Choroid plexus epithelial cell (primary cell): Measurements from ENCODE around the gene CRNKL1.

Source experiments
- DNase-seq: peaks from one replicate; pipeline ENCODE4 v3.0.0-alpha.2; 2010; ENCODE audit warnings: low read depth
- H3K4me3 ChIP-seq: 2 replicates; pipeline ENCODE4 v1.5.1; 2011; ENCODE audit warnings: low read depth, mild to moderate bottlenecking, control low read depth, low read length, moderate library complexity
- TF ChIP-seq, protein P1 (sequence below): conservative IDR thresholded peaks from 2 replicates; pipeline ENCODE4 v1.5.1; 2011; ENCODE audit warnings: low read depth, mild to moderate bottlenecking, control low read depth, inconsistent platforms, low read length, moderate library complexity

CRNKL1 gene

GRCh38 chr20:20089939-20090338 is 37.7 kb upstream of the CRNKL1 start:
- DNase-seq, result no peak
- TF ChIP-seq, protein P1, sequence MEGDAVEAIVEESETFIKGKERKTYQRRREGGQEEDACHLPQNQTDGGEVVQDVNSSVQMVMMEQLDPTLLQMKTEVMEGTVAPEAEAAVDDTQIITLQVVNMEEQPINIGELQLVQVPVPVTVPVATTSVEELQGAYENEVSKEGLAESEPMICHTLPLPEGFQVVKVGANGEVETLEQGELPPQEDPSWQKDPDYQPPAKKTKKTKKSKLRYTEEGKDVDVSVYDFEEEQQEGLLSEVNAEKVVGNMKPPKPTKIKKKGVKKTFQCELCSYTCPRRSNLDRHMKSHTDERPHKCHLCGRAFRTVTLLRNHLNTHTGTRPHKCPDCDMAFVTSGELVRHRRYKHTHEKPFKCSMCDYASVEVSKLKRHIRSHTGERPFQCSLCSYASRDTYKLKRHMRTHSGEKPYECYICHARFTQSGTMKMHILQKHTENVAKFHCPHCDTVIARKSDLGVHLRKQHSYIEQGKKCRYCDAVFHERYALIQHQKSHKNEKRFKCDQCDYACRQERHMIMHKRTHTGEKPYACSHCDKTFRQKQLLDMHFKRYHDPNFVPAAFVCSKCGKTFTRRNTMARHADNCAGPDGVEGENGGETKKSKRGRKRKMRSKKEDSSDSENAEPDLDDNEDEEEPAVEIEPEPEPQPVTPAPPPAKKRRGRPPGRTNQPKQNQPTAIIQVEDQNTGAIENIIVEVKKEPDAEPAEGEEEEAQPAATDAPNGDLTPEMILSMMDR, result no peak
- no peak overlapping the region for H3K4me3 ChIP-seq

GRCh38 chr20:20089018-20089417 is 36.8 kb upstream of the CRNKL1 start:
- no peak for DNase-seq
- no peak overlapping the region for H3K4me3 ChIP-seq
- TF ChIP-seq, protein P1, result no peak

GRCh38 chr20:20085812-20086211 is 33.5 kb upstream of the CRNKL1 start:
- TF ChIP-seq, protein P1, result no peak
- DNase-seq, result no peak
- H3K4me3 ChIP-seq, result no peak overlapping the region

DNA sequence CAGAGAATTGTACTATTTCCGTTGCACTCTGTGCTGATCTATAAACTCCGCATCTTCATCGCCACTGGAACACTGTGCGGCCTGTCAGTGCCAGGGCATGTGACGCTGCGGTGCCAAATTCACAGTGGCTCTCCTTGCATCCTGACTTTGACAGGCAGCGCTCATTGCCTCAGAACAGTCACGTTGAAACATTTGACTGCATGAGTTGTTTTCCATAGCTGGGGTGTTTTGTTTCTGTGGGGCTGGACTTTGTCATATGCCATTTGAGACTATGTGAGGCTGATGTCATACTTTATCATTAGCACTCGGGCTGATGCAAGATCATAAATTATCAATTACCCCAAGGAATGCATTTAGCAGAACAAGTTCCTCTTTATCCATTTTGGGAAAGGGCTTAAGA is 32.8 kb upstream of the CRNKL1 start:
- no peak for DNase-seq
- TF ChIP-seq, protein P1, result no peak

GRCh38 chr20:20084296-20084752 is 32.1 kb upstream of the CRNKL1 start:
- H3K4me3 ChIP-seq, result no peak overlapping the region
- TF ChIP-seq, protein P1, result no peak
- no peak for DNase-seq

More for the DNA sequence above, 32.8 kb upstream of the CRNKL1 start:
- H3K4me3 ChIP-seq, result no peak overlapping the region

- TF ChIP-seq, protein P1, result peak; percentile 47
- H3K4me3 ChIP-seq, result no peak overlapping the region
- peak; percentile 46 for DNase-seq
These were observed 31.5 kb upstream of the CRNKL1 start for GRCh38 chr20:20083807-20084206.

DNA sequence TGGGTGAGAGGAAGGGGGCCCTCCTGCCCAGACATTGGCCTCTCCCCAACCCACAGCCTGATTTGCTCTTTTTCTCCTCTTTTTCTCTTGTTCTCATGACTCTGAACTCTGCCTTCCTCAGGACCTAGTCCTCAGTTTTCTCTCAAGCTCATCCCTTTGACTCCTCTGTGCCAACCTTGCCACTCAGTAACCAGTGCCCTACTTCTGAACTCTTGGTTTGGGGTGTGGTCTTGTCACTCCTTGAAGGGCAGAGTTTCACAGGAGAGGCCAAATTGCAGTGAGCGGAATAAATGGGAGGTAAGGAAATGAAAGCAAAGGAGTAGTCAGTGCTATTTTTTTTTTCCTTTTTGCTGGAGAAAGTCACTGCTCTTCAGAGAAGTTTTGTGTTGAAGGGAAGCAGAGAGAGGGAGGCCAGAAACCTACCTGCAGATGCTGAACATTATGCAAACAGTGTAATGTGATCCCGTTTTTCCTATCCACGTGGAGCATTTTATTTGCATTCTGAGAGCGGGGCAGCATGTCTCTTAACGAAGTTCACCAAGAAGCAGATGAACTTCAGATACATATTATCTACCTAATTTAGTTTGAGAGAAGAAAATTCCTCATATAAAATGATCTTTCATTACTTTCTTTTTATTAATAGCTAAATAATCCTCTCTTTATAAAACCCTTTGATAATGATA is 27.0 kb upstream of the CRNKL1 start:
- H3K4me3 ChIP-seq, result no peak overlapping the region
- TF ChIP-seq, protein P1, result no peak

More for the DNA sequence above, 27.0 kb upstream of the CRNKL1 start:
- DNase-seq, result no peak
